BLaER1 treated with 17β-estradiol and CSF1 and Interleukin-3, amounts not matched to agents 10 nM and 100 nM (cell line): ENCODE results near the gene ZDHHC16.
A peak's percentile ranks its signal among the peaks of the same experiment; 100 is the strongest.

ENCODE experiments used
- H3K27ac ChIP-seq, 11 experiments: shearing (Covaris generic); formaldehyde crosslinking; 2 replicates each; pipeline ENCODE4 v1.8.1; 2022
- H3K27me3 ChIP-seq, 11 experiments: shearing (Covaris generic); formaldehyde crosslinking; 2 replicates each; pipeline ENCODE4 v1.8.1; 2022
- H3K36me3 ChIP-seq, 11 experiments: shearing (Covaris generic); formaldehyde crosslinking; 2 replicates each; pipeline ENCODE4 v1.8.1; 2022
- H3K4me1 ChIP-seq, 10 experiments: shearing (Covaris generic); formaldehyde crosslinking; 2 replicates each; pipeline ENCODE4 v1.8.1; 2022
- H3K4me2 ChIP-seq, 11 experiments: shearing (Covaris generic); formaldehyde crosslinking; 2 replicates each; pipeline ENCODE4 v1.8.1; 2022
- H3K4me3 ChIP-seq, 10 experiments: shearing (Covaris generic); formaldehyde crosslinking; 2 replicates each; pipeline ENCODE4 v1.8.1; 2022
- H3K9ac ChIP-seq, 11 experiments: shearing (Covaris generic); formaldehyde crosslinking; 2 replicates each; pipeline ENCODE4 v1.8.1; 2022
- H3K9me3 ChIP-seq, 11 experiments: shearing (Covaris generic); formaldehyde crosslinking; replicated peaks in 1 of 11; 2 replicates each; pipeline ENCODE4 v1.8.1; 2022
- H4K20me1 ChIP-seq, 11 experiments: shearing (Covaris generic); formaldehyde crosslinking; 2 replicates each; pipeline ENCODE4 v1.8.1; 2022
- Cebpa-rat ChIP-seq, 11 experiments: shearing (Covaris generic); IDR thresholded peaks; 2 replicates each; pipeline ENCODE4 v1.8.1; 2022

Gene ZDHHC16

DNA sequence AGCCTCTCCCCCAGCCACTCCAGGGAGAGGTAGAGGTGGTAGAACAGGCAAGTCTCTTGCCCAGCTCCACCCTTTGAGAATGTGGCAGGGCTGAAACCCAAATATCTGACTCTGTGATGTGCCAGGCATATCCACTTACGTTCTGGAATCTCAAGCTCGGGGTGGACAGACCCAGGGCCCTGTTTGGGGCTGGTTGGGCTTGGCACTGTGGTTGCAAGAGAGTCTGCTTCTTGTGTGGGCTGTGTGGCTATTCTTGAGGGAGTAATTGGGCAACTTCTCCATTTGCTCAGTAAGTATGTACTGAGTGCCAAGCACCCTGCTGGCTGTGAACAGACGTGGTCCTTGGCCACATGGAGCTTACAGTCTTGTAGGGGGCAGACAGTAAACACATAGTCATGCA is 57.4 kb downstream of the ZDHHC16 start:
- Histone ChIP-seq H3K4me3 (no peak overlapping the region), H3K27me3 (peaks cover 14 to 39% (median 37%) of the 10 kb centered on the region in 11 experiments)
- TF ChIP-seq Cebpa-rat (IDR thresholded peaks at IDR 0.05), result no peak

DNA sequence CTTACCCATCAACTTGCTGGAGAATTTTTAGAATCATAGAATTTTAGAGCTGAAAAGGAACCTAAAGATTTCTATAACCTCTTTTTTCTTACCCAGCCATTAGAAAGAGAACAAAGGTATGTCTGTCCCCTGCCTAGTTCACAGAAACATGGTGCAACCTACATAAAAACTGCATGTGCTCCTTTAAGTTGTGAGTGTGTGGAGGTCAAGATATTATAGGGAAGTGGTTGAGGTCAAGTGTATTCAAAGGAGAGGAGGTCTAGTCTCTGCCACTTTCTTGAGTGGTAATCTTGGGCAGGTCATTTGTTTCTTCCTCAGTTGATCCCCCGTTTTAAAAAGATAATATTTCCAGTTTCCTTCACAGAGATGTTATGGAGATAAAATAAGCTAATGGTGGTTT is 59.2 kb downstream of the ZDHHC16 start:
- H3K9ac ChIP-seq, result no peak overlapping the region
- no peak overlapping the region for H3K4me3 ChIP-seq
- no peak overlapping the region for H3K27ac ChIP-seq
- H4K20me1 ChIP-seq, result peaks cover 1 to 81% (median 13%) of the 10 kb centered on the region in 11 experiments; a peak in 16 of 22 replicates
- H3K27me3 ChIP-seq, result peaks cover 7 to 24% (median 23%) of the 10 kb centered on the region in 11 experiments
- peak overlapping the region in 2 of 11 experiments; percentile 27 to 71; a peak in 4 of 22 replicates for H3K4me2 ChIP-seq
- 0 out of 22 replicates have a peak, but pooled peaks cover 0 to 5% (median 0%) of the 10 kb centered on the region in 11 experiments for H3K9me3 ChIP-seq
- peaks cover under 1 to 56% (median 8%) of the 10 kb centered on the region in 10 experiments for H3K4me1 ChIP-seq
- no peak for TF ChIP-seq Cebpa-rat (IDR thresholded peaks at IDR 0.05)
- no peaks in the 10 kb centered on the region for H3K36me3 ChIP-seq

More for the DNA sequence above, 57.4 kb downstream of the ZDHHC16 start:
- no peak overlapping the region for H3K27ac ChIP-seq
- peaks cover 10 to 62% (median 18%) of the 10 kb centered on the region in 10 experiments for H3K4me1 ChIP-seq
- no peak overlapping the region for H3K9ac ChIP-seq
- peaks cover 3 to 78% (median 24%) of the 10 kb centered on the region in 11 experiments; a peak in 16 of 22 replicates for H4K20me1 ChIP-seq
- peak overlapping the region in 5 of 11 experiments; percentile 6 to 48 (median 40); a peak in 9 of 22 replicates for H3K4me2 ChIP-seq
- H3K36me3 ChIP-seq, result no peaks in the 10 kb centered on the region
- 0 out of 22 replicates have a peak, but pooled peaks cover 0 to 5% (median 0%) of the 10 kb centered on the region in 11 experiments for H3K9me3 ChIP-seq

DNA sequence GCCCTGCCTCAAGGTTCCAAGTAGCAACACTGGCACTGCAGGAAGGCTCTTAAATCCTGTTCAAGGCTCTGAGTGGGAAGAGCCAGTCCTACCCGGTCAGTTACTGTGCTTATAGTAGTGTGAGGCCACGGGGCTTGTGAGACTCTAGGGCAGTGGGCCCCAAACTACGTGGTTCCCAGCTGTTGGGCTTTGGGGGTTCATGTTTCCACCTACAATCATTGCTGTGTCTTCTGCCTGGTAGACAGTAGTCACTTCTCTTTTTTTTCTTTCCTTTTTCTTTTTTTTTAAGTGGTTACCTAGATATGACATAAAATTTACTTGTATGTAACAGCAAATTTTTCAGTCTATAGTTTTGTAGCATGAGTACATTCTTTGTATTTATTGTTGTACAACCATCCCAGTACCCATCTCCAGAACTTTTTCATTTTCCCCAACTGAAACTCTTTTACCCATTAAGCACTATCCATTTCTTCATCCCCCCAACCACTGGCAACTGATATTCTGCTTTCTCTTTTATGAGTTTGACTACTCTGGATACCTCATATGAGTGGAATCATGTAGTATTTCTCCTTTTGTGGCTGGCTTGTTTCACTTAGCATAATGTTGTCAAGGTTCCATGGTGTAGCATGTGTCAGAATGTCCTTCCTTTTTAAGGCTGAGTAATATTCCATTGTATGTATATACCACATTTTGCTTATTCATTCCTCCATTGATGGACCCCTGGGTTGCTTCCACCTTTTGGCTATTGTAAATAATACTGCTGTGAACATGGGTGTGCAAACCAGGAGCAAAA is 60.4 kb downstream of the ZDHHC16 start:
- Histone ChIP-seq H4K20me1 (peaks cover 0 to 80% (median 2%) of the 10 kb centered on the region in 11 experiments; a peak in 5 of 22 replicates), H3K36me3 (no peaks in the 10 kb centered on the region), H3K27me3 (peaks cover 0 to 12% (median 11%) of the 10 kb centered on the region in 11 experiments; a peak in 20 of 22 replicates), H3K4me3 (no peak overlapping the region), H3K4me1 (peaks cover 0 to 44% (median 3%) of the 10 kb centered on the region in 10 experiments; a peak in 9 of 20 replicates), H3K9ac (no peak overlapping the region), H3K9me3 (0 out of 22 replicates have a peak, but pooled peaks cover 0 to 5% (median 0%) of the 10 kb centered on the region in 11 experiments), H3K27ac (no peak overlapping the region), H3K4me2 (peak overlapping the region in 2 of 11 experiments; percentile 62 to 71; a peak in 4 of 22 replicates)
- no peak for TF ChIP-seq Cebpa-rat (IDR thresholded peaks at IDR 0.05)
